Effector CD4-positive, alpha-beta T cell (primary cell): ENCODE data around the gene RSPO3. TPM values are rescaled to one million over a fixed set of nuclear protein-coding genes. Genes with fewer than 3 reads are reported as not detected.
"Not testable (repeated sequence)": the region's sequence is repeated elsewhere in the genome, so short reads cannot be mapped to it uniquely, and the experiment has no call there.

Experiments used
- DNase-seq: peaks from one replicate; pipeline ENCODE4 v3.0.0-alpha.2; 2020
- total RNA-seq: gene quantifications from one replicate; lab custom pipeline; 2026; lab: John Stamatoyannopoulos, UW

Gene RSPO3
- not detected for total RNA-seq

GRCh38 chr6:127118298-127119101 is at the start of gene RSPO3:
Gene RSPO3 (plus strand): TSS chr6:127118671. CDS start chr6:127119193, 522 bp downstream.
- DNase-seq = no peak

- DNase-seq = no peak
Measured at GRCh38 chr6:127069659-127070279, 48.7 kb upstream of the RSPO3 start.

GRCh38 chr6:127073222-127073621 is 45.2 kb upstream of the RSPO3 start:
- DNase-seq = no peak

GRCh38 chr6:127076466-127076865 is 42.0 kb upstream of the RSPO3 start:
- DNase-seq = no peak

- DNase-seq = no peak
Measured at GRCh38 chr6:127077886-127078285, 40.6 kb upstream of the RSPO3 start.

GRCh38 chr6:127078669-127079068 is 39.8 kb upstream of the RSPO3 start:
- DNase-seq = no peak

GRCh38 chr6:127079681-127080080 is 38.8 kb upstream of the RSPO3 start:
- DNase-seq = no peak

GRCh38 chr6:127080081-127080480 is 38.4 kb upstream of the RSPO3 start:
- DNase-seq = no peak

GRCh38 chr6:127083231-127083962 is 35.1 kb upstream of the RSPO3 start:
- DNase-seq = no peak

- no peak for DNase-seq
Measured at GRCh38 chr6:127083963-127084310, 34.5 kb upstream of the RSPO3 start.

- DNase-seq = no peak
Measured at GRCh38 chr6:127085181-127085580, 33.3 kb upstream of the RSPO3 start.

GRCh38 chr6:127090051-127090450 is 28.4 kb upstream of the RSPO3 start:
- no peak for DNase-seq

- no peak for DNase-seq
Measured at GRCh38 chr6:127092466-127092865, 26.0 kb upstream of the RSPO3 start.

- DNase-seq = no peak
Measured at GRCh38 chr6:127094791-127095190, 23.7 kb upstream of the RSPO3 start.

GRCh38 chr6:127096167-127096566 is 22.3 kb upstream of the RSPO3 start:
- DNase-seq = no peak

- DNase-seq = not testable (repeated sequence)
Measured at GRCh38 chr6:127097442-127097841, 21.0 kb upstream of the RSPO3 start.

- no peak for DNase-seq
Measured at GRCh38 chr6:127100510-127101140, 17.8 kb upstream of the RSPO3 start.

GRCh38 chr6:127102299-127102698 is 16.2 kb upstream of the RSPO3 start:
- DNase-seq = no peak

- no peak for DNase-seq
Measured at GRCh38 chr6:127102859-127103258, 15.6 kb upstream of the RSPO3 start.

GRCh38 chr6:127103482-127103881 is 15.0 kb upstream of the RSPO3 start:
- no peak for DNase-seq

- DNase-seq = no peak
Measured at GRCh38 chr6:127107916-127108315, 10.6 kb upstream of the RSPO3 start.

GRCh38 chr6:127110712-127111111 is 7.8 kb upstream of the RSPO3 start:
- DNase-seq = no peak

- no peak for DNase-seq
Measured at GRCh38 chr6:127111526-127111925, 6.9 kb upstream of the RSPO3 start.
